ENCODE measurements around the gene MBD4. TPM values are rescaled to one million over a fixed set of nuclear protein-coding genes. Genes with fewer than 3 reads are reported as not detected.

The MBD4 gene
- total RNA-seq, 1 experiment from 2014 or later: 15.7 TPM

DNA sequence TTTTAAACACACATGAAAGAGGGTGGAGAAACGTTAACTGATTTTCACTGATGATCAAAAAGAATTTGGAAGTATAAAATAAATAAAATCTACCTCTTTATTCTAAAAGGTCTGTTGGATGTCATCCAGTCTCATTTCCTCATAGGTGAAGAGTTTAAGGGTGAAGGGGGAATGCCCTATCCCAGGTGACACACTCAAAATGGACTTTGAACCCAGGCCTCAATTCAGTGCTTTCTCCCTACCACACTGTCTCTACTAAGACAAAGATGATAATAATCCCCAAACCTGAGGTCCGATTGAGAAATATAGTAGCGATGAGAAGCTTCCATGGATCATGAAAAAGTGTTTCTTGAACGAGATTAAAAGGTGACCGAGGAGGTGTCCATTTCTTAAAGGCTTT, 6.2 kb downstream of the MBD4 start (continued):
- TF ChIP-seq CEBPB (IDR thresholded peaks at IDR 0.05; ENCODE audit: low read depth) (no peak), TCF7L2 (IDR thresholded peaks at IDR 0.05; ENCODE audit: borderline replicate concordance, extremely low read depth, insufficient read depth, insufficient read length) (no peak)

DNA sequence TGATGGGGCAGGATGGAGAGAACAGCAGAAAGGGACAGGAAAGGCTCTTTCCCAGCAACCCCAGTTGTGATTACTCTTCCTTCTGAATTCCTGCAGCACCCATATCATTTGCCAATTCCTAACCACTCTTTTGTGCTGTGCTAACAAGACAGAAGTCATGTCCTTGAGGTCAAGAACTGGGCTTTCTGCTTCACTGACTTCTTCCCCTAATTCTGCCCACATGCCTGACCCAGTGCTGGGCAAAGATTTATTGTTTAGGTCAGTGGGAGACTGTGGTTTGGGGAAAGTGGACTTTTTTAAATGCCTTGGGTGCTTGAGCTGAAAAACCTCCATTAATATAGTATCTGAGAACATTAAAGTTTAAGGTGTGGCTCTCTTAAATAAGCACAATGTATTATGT, 7.1 kb downstream of the MBD4 start:
- peaks cover 18% of the 10 kb centered on the region for H3K79me2 ChIP-seq (ENCODE audit: insufficient read depth, low read length)
- no peak overlapping the region for H3K27ac ChIP-seq (ENCODE audit: low read depth, low read length)
- no peak for ATAC-seq
- no peak for DNase-seq (ENCODE audit: low read depth, low spot score)
- H3K4me2 ChIP-seq (ENCODE audit: low read length): no peak overlapping the region
- no TSS peak for BruUV-seq (replicated peaks)
- no peak overlapping the region for H2AFZ ChIP-seq (ENCODE audit: low read depth, low read length, poor library complexity, severe bottlenecking)
- H4K20me1 ChIP-seq (ENCODE audit: insufficient read depth): no peaks in the 10 kb centered on the region
- intact Hi-C loops (cut with micrococcal nuclease): no loop called here
- ChIA-PET CTCF (no interaction called here), RAD21 (ENCODE audit: low non-redundant PET in 1 of 2, low total read pairs in 2 of 2, uncharacterized antibody in 2 of 2, unreplicated experiment in 2 of 2) (no interaction called here), POLR2A (no interaction called here)
- H3K4me3 ChIP-seq (replicated peaks in 1 of 2; ENCODE audit: low read depth in 1 of 2, low read length in 2 of 2): no peak overlapping the region
- H3K9me2 ChIP-seq (ENCODE audit: insufficient read depth): no peaks in the 10 kb centered on the region
- peaks cover 55 to 59% of the 10 kb centered on the region in 2 experiments for H3K36me3 ChIP-seq (ENCODE audit: control insufficient read depth in 1 of 2, insufficient read depth in 2 of 2, low read length in 2 of 2)
- H3K9me3 ChIP-seq (ENCODE audit: control insufficient read depth in 1 of 2, insufficient read depth in 1 of 2, low read depth in 1 of 2, low read length in 2 of 2): no peaks in the 10 kb centered on the region
- H3K4me1 ChIP-seq (ENCODE audit: control insufficient read depth in 1 of 2, insufficient read depth in 2 of 2, low read length in 2 of 2): no peaks in the 10 kb centered on the region
- H3K27me3 ChIP-seq (ENCODE audit: insufficient read depth, low read length): no peaks in the 10 kb centered on the region
- TF ChIP-seq CEBPB (IDR thresholded peaks at IDR 0.05; ENCODE audit: low read depth) (no peak), POLR2AphosphoS5 (IDR thresholded peaks at IDR 0.05; ENCODE audit: low read depth, low read length) (no peak), EZH2 (IDR thresholded peaks at IDR 0.05) (no peak), JUND (IDR thresholded peaks at IDR 0.05) (no peak), SRF (IDR thresholded peaks at IDR 0.05; ENCODE audit: low read depth) (no peak), YY1 (IDR thresholded peaks at IDR 0.05; ENCODE audit: extremely low read depth, insufficient replicate concordance, low read depth, low read length) (no peak), ZFX (IDR thresholded peaks at IDR 0.05) (no peak), TCF7L2 (IDR thresholded peaks at IDR 0.05; ENCODE audit: borderline replicate concordance, extremely low read depth, insufficient read depth, insufficient read length) (no peak), EZH2phosphoT487 (IDR thresholded peaks at IDR 0.05; ENCODE audit: borderline replicate concordance) (no peak), ELF1 (IDR thresholded peaks at IDR 0.05; ENCODE audit: borderline replicate concordance, low read depth) (no peak)
- TF ChIP-seq, protein P1, sequence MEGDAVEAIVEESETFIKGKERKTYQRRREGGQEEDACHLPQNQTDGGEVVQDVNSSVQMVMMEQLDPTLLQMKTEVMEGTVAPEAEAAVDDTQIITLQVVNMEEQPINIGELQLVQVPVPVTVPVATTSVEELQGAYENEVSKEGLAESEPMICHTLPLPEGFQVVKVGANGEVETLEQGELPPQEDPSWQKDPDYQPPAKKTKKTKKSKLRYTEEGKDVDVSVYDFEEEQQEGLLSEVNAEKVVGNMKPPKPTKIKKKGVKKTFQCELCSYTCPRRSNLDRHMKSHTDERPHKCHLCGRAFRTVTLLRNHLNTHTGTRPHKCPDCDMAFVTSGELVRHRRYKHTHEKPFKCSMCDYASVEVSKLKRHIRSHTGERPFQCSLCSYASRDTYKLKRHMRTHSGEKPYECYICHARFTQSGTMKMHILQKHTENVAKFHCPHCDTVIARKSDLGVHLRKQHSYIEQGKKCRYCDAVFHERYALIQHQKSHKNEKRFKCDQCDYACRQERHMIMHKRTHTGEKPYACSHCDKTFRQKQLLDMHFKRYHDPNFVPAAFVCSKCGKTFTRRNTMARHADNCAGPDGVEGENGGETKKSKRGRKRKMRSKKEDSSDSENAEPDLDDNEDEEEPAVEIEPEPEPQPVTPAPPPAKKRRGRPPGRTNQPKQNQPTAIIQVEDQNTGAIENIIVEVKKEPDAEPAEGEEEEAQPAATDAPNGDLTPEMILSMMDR (IDR thresholded peaks at IDR 0.05 in 2 of 3, conservative IDR thresholded peaks at IDR 0.05 in 1 of 3; ENCODE audit: borderline replicate concordance in 1 of 3, insufficient read depth in 1 of 3, low read depth in 2 of 3, low read length in 2 of 3): no peak
- TF ChIP-seq, protein P2, sequence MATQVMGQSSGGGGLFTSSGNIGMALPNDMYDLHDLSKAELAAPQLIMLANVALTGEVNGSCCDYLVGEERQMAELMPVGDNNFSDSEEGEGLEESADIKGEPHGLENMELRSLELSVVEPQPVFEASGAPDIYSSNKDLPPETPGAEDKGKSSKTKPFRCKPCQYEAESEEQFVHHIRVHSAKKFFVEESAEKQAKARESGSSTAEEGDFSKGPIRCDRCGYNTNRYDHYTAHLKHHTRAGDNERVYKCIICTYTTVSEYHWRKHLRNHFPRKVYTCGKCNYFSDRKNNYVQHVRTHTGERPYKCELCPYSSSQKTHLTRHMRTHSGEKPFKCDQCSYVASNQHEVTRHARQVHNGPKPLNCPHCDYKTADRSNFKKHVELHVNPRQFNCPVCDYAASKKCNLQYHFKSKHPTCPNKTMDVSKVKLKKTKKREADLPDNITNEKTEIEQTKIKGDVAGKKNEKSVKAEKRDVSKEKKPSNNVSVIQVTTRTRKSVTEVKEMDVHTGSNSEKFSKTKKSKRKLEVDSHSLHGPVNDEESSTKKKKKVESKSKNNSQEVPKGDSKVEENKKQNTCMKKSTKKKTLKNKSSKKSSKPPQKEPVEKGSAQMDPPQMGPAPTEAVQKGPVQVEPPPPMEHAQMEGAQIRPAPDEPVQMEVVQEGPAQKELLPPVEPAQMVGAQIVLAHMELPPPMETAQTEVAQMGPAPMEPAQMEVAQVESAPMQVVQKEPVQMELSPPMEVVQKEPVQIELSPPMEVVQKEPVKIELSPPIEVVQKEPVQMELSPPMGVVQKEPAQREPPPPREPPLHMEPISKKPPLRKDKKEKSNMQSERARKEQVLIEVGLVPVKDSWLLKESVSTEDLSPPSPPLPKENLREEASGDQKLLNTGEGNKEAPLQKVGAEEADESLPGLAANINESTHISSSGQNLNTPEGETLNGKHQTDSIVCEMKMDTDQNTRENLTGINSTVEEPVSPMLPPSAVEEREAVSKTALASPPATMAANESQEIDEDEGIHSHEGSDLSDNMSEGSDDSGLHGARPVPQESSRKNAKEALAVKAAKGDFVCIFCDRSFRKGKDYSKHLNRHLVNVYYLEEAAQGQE (IDR thresholded peaks at IDR 0.05; ENCODE audit: low read depth): no peak
- TF ChIP-seq, protein P3, sequence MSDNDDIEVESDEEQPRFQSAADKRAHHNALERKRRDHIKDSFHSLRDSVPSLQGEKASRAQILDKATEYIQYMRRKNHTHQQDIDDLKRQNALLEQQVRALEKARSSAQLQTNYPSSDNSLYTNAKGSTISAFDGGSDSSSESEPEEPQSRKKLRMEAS (IDR thresholded peaks at IDR 0.05): no peak
- no peak overlapping the region for H3K9ac ChIP-seq (ENCODE audit: low read length)

Measured in HCT116 (cell line).